ENCODE data around the gene S100A7A.
A peak's percentile ranks its signal among the peaks of the same experiment; 100 is the strongest.

S100A7A gene

DNA sequence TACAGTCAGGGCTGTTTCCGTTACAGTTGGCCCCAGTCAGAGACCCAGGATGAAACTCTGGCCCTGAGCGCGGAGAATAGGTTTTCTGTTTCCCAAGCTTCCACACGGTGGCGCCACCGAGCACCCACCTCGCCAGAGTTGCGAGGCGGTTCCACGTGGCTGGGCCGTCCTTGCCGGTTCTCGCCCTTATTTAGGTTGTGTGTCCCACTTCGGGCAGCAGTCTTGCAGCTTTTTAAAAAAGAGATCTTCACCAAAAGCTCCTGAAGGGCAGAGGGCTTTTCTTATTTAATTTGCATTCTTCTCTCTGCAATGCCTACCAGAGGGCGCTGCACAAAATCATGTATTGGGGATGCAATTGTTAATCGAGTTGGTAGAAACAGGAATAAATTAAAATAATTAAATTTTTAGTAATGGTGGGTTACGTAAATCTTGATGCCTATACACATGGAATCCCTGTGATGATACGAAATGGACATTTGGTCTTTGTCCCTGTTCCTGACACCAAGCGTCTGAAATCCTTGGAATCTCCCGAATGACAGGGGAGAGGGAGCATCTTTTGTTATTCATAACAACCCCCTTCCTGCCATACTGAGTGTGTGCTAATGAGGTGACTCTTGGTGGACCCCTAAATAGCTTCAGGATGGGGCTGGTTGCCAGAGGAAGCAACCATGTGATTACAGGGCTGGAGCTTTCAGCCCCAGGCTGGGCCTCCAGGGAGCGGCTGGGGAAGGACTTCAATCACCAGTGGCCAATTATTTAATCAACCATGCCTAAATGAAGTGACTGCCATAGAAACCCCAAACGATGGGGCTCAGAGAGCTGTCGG is 49.7 kb downstream of the S100A7A start:
- peak; percentile 45 for DNase-seq

DNA sequence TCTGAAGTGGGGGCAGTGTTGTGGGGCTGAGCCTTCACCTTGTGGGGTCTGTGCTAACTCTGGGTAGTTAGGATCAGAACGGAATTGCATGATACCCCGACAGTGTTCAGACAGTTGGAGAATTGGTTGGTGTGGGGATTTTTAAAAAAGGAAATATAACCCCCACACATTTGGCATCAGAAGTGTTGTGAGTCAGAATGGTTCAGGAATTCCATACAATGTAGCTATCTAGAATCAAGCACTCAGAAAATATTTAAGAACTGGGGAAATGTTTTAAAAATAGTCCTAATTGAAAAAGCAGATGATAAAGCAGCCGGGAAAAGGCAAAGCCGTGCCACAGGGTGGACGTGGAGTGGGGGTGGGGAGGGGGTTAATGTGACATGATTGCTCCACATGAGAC is 50.6 kb downstream of the S100A7A start:
- no peak for DNase-seq

DNA sequence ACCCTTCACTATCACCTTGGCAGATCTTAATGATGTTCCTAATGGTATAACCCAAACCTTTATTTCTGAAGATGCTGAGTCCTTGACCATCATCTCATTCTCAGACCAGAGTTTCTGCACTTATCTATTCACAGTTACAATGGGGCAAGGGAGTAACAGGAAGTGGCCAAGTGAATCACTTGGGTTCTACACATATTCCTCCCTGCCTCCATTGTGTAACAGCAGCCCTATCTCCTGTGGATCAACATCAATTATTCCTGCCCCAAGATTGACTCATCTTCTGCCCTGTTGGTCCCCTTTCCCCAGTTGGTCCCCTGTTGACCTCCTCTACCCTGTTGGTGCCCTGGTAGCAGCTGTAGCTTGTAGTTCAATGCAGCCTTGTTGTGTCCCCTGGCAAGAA is 54.4 kb downstream of the S100A7A start:
- peak; percentile 27 for DNase-seq

Measured in inflammatory macrophage treated with lipopolysaccharide for 4 hours (primary cell).